Fibroblast of lung (primary cell): ENCODE data around the gene PBX1. TPM values are rescaled to one million over a fixed set of nuclear protein-coding genes. Genes with fewer than 3 reads are reported as not detected.

Experiments used
- DNase-seq, 2 donors: peaks; one replicate each; pipeline versions ENCODE4 v3.0.0 to v3.0.0-alpha.2; 2010; ENCODE audit warnings: low read depth in 2 of 2
- H2AFZ ChIP-seq: 2 replicates; pipeline ENCODE4 v1.5.1; 2012; ENCODE audit warnings: low read length, control low read depth, inconsistent platforms
- H3K27ac ChIP-seq: 2 replicates; pipeline ENCODE4 v1.5.1; 2011; ENCODE audit warnings: low read length, control low read depth; ENCODE audit not compliant: insufficient read depth
- H3K27me3 ChIP-seq: 2 replicates; pipeline ENCODE4 v1.5.1; 2011; ENCODE audit warnings: mild to moderate bottlenecking, low read length; ENCODE audit not compliant: control insufficient read depth, insufficient read depth
- H3K36me3 ChIP-seq: 2 replicates; pipeline ENCODE4 v1.5.1; 2011; ENCODE audit warnings: low read length; ENCODE audit not compliant: control insufficient read depth, insufficient read depth
- H3K4me1 ChIP-seq: 2 replicates; pipeline ENCODE4 v1.5.1; 2011; ENCODE audit warnings: low read length; ENCODE audit not compliant: control insufficient read depth, insufficient read depth; ENCODE audit errors: extremely low read depth
- H3K4me2 ChIP-seq: 2 replicates; pipeline ENCODE4 v1.5.1; 2011; ENCODE audit warnings: low read length, control low read depth; ENCODE audit not compliant: insufficient read depth; ENCODE audit errors: extremely low read depth
- H3K4me3 ChIP-seq, 4 experiments: fragments of 200-600 bp in 1 of 4; sonication (generic) in 1 of 4; replicated peaks in 1 of 4; 2 replicates each; pipeline ENCODE4 v1.5.1; 2011 to 2016; ENCODE audit warnings: low read length in 4 of 4, low read depth in 3 of 4, mild to moderate bottlenecking in 3 of 4, control low read depth in 2 of 4, inconsistent platforms in 1 of 4, mixed read lengths in 1 of 4; ENCODE audit not compliant: insufficient read depth in 1 of 4; ENCODE audit errors: control extremely low read depth in 1 of 4
- H3K79me2 ChIP-seq: 2 replicates; pipeline ENCODE4 v1.5.1; 2012; ENCODE audit warnings: mild to moderate bottlenecking, low read length, inconsistent platforms; ENCODE audit not compliant: control insufficient read depth, insufficient read depth
- H3K9ac ChIP-seq: 2 replicates; pipeline ENCODE4 v1.5.1; 2011; ENCODE audit warnings: mild to moderate bottlenecking, low read length, control low read depth; ENCODE audit not compliant: insufficient read depth
- H3K9me3 ChIP-seq: 2 replicates; pipeline ENCODE4 v1.5.1; 2012; ENCODE audit warnings: low read depth, low read length; ENCODE audit not compliant: control insufficient read depth, insufficient read depth
- H4K20me1 ChIP-seq: 2 replicates; pipeline ENCODE4 v1.5.1; 2011; ENCODE audit warnings: low read length; ENCODE audit not compliant: control insufficient read depth, insufficient read depth; ENCODE audit errors: extremely low read depth
- CTCF ChIP-seq, 2 donors: IDR thresholded peaks in 1 of 2; conservative IDR thresholded peaks in 1 of 2; 1 replicate in 1 of 2; 2 replicates in 1 of 2; pipeline ENCODE4 v1.5.1; 2011 to 2012; ENCODE audit warnings: low read length in 2 of 2, control low read depth in 1 of 2, inconsistent platforms in 1 of 2, low read depth in 1 of 2, mild to moderate bottlenecking in 1 of 2
- EZH2 ChIP-seq: IDR thresholded peaks from 2 replicates; pipeline ENCODE4 v1.5.1; 2012; ENCODE audit warnings: low read length, control low read depth, mild to moderate bottlenecking; ENCODE audit errors: missing control alignments
- polyA plus RNA-seq, 2 donors: library from polyadenylated mRNA; depleted of rRNA in 1 of 2; stranded (reverse) in 1 of 2; unstranded in 1 of 2; fragments of >200 nt; gene quantifications; 2 replicates each; pipeline ENCODE4 v1.2.1, GENCODE V29; 2011 to 2012; ENCODE audit warnings: missing spikeins in 1 of 2
- total RNA-seq: library from RNA; depleted of rRNA; stranded (reverse); fragments of >200 nt; gene quantifications from 2 replicates; pipeline ENCODE4 v1.2.1, GENCODE V29; 2014

The PBX1 gene
- total and polyA plus RNA-seq, 2 donors (not counting 1 experiment from before 2014, with no cell fraction given) = 43.1 to 46.7 TPM

- H3K36me3 ChIP-seq = no peaks in the 10 kb centered on the region
- H3K27me3 ChIP-seq = no peaks in the 10 kb centered on the region
- no peak overlapping the region for H3K27ac ChIP-seq
- H3K9me3 ChIP-seq = no peaks in the 10 kb centered on the region
- H3K9ac ChIP-seq = no peak overlapping the region
- no peak overlapping the region for H2AFZ ChIP-seq
- TF ChIP-seq EZH2 = no peak
- no peak for TF ChIP-seq CTCF (conservative IDR thresholded peaks at IDR 0.05 in 1 of 2, IDR thresholded peaks at IDR 0.05 in 1 of 2; ENCODE audit: low read depth in 1 of 2, low read length in 2 of 2)
- no peaks in the 10 kb centered on the region for H4K20me1 ChIP-seq
- no peak overlapping the region for H3K4me3 ChIP-seq
- peaks cover 5% of the 10 kb centered on the region for H3K4me1 ChIP-seq
- H3K79me2 ChIP-seq = no peaks in the 10 kb centered on the region
- DNase-seq = no peak
- H3K4me2 ChIP-seq = no peak overlapping the region
These were observed 39.7 kb downstream of the PBX1 start for GRCh38 chr1:164598719-164599118.

DNA sequence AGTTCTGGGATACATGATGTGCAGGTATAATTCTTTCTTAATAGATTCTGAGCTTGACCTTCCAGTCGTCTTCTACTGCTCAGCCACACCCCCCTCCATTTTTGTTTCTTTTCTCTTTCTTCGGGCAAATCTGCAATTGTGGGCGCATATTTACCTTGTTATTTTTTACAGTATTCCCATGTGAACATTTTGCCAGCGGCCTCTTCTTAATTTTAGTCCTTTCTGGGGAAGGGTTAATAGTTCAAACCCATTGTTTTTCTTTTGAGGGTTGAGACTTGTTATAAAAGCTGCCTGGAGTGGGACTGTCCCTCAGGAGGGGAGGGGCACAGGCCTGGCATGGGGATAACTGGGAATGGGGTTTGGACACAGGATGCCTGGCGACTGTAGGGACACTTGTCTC lies 40.3 kb downstream of the PBX1 start:
- no peaks in the 10 kb centered on the region for H3K79me2 ChIP-seq
- H3K4me3 ChIP-seq = no peak overlapping the region
- H3K27ac ChIP-seq = no peak overlapping the region
- H2AFZ ChIP-seq = no peak overlapping the region
- no peaks in the 10 kb centered on the region for H3K27me3 ChIP-seq
- no peak overlapping the region for H3K4me2 ChIP-seq
- H4K20me1 ChIP-seq = no peaks in the 10 kb centered on the region
- H3K9me3 ChIP-seq = no peaks in the 10 kb centered on the region
- no peak for TF ChIP-seq CTCF (conservative IDR thresholded peaks at IDR 0.05 in 1 of 2, IDR thresholded peaks at IDR 0.05 in 1 of 2; ENCODE audit: low read depth in 1 of 2, low read length in 2 of 2)
- no peak for TF ChIP-seq EZH2
- no peak overlapping the region for H3K9ac ChIP-seq
- H3K4me1 ChIP-seq = peaks cover 8% of the 10 kb centered on the region
- DNase-seq = no peak
- no peaks in the 10 kb centered on the region for H3K36me3 ChIP-seq

DNA sequence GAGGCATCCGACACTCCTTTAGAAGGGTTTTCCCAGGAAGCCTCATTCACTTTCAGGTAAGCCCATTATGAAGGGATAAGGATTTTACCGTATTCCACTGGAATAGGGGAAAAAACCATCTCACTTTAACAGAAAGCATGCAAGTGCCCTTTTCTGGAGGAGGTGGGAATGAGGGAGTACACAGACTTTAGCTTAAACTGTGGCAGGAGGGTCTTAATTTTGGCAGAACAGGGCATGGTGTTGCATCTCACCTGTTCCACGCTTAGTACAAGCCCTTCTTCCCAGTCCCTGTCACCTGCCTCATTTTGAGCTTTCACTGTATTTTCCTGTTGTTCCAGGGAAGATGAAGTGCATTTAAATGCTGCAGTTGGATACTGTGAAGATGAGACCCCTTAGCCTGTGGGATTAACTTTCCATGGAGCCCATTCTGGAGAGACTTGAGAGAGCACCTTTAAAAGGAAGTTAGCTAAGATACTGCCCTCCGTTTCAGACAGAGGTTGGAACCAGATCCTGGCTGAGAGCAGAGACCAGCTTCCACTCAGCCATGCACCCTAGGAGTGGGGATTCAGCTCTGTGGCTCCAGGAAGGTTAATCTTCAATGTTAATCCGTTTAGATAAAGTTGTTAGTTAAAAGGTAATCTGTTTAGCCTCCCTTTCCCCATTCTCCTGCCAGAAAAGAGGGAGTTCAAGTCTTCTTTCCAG lies 42.6 kb downstream of the PBX1 start:
- Histone ChIP-seq H2AFZ (no peak overlapping the region), H3K9me3 (no peaks in the 10 kb centered on the region), H3K79me2 (no peaks in the 10 kb centered on the region), H3K9ac (no peak overlapping the region), H3K4me2 (peak overlapping the region; percentile 28), H3K36me3 (no peaks in the 10 kb centered on the region), H3K4me3 (no peak overlapping the region), H4K20me1 (no peaks in the 10 kb centered on the region), H3K27me3 (no peaks in the 10 kb centered on the region), H3K27ac (no peak overlapping the region), H3K4me1 (peaks cover 9% of the 10 kb centered on the region)
- no peak for DNase-seq
- TF ChIP-seq CTCF (conservative IDR thresholded peaks at IDR 0.05 in 1 of 2, IDR thresholded peaks at IDR 0.05 in 1 of 2; ENCODE audit: low read depth in 1 of 2, low read length in 2 of 2) (no peak), EZH2 (no peak)
